ENCODE measurements around the gene MESP2. TPM values are rescaled to one million over a fixed set of nuclear protein-coding genes. Genes with fewer than 3 reads are reported as not detected.

Gene MESP2
- total RNA-seq = 0.19 TPM
- long read RNA-seq = 0 reads

GRCh38 chr15:89776274-89777072 is at the start of gene MESP2:
MESP2 (plus strand) TSS chr15:89776332; CDS start chr15:89776358, 26 bp downstream.
- intact Hi-C loops (cut with DNase I) = no loop called here
- DNase-seq (ENCODE audit: low spot score) = peak; percentile 94

DNA sequence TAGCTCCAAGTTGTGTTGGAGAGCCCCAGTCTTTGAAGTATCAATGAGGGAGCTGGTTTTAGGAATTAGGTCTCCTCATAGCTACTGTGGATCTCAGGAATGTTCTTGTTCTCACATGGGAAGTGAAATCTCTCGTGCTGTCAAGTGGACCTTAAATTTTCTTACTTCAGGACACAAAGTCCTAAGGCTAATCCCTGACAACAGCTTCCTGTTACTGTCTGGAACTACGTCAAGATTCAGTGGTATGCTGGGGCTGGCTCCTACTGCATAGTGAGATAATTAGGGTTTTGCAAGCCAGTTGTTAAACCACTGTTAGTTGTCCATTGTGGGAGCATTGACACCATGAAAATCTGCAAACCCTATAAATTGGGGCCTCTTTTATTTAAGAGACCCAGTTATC is 47.9 kb upstream of the MESP2 start:
- DNase-seq (ENCODE audit: low spot score) = no peak
- intact Hi-C loops (cut with DNase I) = no loop called here

DNA sequence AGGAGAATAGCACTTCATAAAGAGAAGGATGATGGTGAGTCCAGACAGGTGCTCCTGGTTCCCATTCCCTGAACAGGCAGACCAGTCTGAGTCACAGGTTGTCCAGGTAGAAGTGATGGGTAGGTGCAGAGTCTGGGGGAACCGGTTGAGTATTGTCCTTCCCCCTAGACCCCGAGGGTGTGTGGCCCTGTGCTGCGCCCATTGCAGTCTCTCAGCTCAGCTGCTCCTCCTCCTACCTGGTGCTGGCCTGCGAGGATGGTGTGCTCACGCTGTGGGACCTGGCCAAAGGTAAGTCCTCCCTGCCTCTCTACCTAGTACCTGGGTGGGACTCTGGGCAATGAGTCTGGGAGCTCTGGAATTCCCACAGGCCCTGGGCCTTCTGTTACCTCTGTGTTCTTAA is 44.9 kb upstream of the MESP2 start:
- intact Hi-C loops (cut with DNase I) = no loop called here
- no peak for DNase-seq (ENCODE audit: low spot score)

DNA sequence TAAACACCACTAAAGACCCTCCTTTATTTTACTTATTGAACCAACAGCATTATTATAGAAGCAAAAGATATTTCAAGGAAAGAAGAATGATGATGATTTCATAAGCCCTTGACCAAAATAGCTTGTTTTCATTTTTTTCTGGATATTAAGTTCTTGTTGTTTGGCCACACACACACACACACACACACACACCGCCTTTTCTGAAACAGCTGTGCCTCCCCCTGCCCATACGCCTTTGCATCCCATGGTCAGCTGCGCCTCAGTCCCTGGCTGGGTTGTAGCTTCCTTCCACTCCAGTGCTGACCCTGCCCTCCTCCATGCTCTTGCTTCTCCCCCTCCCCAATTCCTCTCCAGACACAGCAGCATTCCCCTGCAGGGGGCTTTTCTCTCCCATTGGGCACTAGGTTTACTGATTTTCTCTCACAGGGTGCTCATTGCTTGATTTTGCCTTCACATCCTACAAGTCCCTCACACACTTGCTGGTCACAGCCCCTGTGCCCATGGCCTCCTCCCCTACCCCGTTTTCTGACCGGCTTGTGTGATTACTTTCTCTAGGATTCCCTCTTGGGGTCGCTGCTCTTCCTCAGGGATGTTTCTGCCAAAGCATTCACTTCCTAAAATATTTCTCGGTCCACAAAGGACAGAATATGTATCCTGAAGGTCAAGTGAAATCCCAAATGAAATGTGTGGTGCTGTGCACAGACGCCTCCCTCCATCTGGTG is 43.5 kb upstream of the MESP2 start:
- intact Hi-C loops (cut with DNase I) = no loop called here
- no peak for DNase-seq (ENCODE audit: low spot score)

GRCh38 chr15:89735773-89736172 is 40.4 kb upstream of the MESP2 start:
- DNase-seq (ENCODE audit: low spot score) = no peak
- intact Hi-C loops (cut with DNase I) = loop anchor here (5.0 kb wide), 1 partner anchor 337 kb away; no protein-coding TSS in a partner anchor

DNA sequence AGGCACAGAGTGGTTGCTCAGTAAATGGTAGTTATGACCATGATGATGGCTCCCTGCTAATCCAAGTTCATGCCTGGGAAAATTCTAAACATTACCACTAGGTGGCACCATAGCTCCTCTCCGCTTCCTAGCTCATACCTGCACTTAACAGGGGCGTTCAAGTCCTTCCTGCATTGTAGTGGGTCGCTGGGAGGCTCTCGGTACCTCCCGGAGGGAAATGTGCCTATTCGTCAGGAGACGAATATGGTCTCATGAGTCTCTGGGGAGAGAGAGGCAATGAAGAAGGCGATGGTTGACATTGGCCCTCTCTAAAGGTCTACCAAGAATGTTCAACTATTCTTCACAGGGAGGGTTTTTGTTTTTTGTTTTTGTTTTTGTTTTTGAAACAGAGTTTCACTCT is 36.0 kb upstream of the MESP2 start:
- no peak for DNase-seq (ENCODE audit: low spot score)
- intact Hi-C loops (cut with DNase I) = loop anchor here (5.0 kb wide), 1 partner anchor 93 kb away; no protein-coding TSS in a partner anchor

- no peak for DNase-seq (ENCODE audit: low spot score)
- intact Hi-C loops (cut with DNase I) = loop anchor here (5.0 kb wide), 1 partner anchor 96 kb away; no protein-coding TSS in a partner anchor
These were observed 33.1 kb upstream of the MESP2 start for GRCh38 chr15:89743011-89743410.

- intact Hi-C loops (cut with DNase I) = loop anchor here (5.0 kb wide), 1 partner anchor 96 kb away; no protein-coding TSS in a partner anchor
- DNase-seq (ENCODE audit: low spot score) = no peak
These were observed 32.5 kb upstream of the MESP2 start for GRCh38 chr15:89743594-89743993.

GRCh38 chr15:89745131-89745530 is 31.0 kb upstream of the MESP2 start:
- intact Hi-C loops (cut with DNase I) = no loop called here

DNA sequence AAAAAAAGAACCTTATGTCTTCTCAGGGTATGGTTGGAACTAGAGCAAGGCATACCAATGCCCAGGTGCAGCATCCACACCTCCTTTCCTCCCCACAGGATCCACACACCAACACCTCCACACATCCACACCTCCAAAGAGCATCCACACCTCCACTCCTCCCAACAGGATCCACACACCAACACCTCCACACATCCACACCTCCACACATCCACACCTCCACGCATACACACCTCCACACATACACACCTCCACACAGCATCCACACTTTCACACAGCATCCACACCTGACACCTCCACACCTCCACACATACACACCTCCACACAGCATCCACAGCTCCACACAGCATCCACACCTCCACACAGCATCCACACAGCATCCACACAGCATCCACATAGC is 30.4 kb upstream of the MESP2 start:
- intact Hi-C loops (cut with DNase I) = no loop called here
- DNase-seq (ENCODE audit: low spot score) = no peak

More at GRCh38 chr15:89745131-89745530, 31.0 kb upstream of the MESP2 start:
- no peak for DNase-seq (ENCODE audit: low spot score)

DNA sequence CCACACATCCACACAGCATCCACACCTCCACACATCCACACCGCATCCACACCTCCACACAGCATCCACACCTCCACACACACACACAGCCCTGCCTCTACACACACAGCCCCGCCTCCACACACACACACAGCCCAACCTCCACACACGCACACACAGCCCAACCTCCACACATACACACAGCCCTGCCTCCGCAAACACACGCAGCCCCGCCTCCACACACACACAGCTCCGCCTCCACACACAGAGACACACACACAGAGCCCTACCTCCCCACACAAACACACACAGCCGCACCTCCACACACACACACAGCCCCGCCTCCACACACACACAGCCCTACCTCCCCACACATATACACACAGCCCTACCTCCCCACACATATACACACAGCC is 29.7 kb upstream of the MESP2 start:
- DNase-seq (ENCODE audit: low spot score) = no peak
- intact Hi-C loops (cut with DNase I) = no loop called here

DNA sequence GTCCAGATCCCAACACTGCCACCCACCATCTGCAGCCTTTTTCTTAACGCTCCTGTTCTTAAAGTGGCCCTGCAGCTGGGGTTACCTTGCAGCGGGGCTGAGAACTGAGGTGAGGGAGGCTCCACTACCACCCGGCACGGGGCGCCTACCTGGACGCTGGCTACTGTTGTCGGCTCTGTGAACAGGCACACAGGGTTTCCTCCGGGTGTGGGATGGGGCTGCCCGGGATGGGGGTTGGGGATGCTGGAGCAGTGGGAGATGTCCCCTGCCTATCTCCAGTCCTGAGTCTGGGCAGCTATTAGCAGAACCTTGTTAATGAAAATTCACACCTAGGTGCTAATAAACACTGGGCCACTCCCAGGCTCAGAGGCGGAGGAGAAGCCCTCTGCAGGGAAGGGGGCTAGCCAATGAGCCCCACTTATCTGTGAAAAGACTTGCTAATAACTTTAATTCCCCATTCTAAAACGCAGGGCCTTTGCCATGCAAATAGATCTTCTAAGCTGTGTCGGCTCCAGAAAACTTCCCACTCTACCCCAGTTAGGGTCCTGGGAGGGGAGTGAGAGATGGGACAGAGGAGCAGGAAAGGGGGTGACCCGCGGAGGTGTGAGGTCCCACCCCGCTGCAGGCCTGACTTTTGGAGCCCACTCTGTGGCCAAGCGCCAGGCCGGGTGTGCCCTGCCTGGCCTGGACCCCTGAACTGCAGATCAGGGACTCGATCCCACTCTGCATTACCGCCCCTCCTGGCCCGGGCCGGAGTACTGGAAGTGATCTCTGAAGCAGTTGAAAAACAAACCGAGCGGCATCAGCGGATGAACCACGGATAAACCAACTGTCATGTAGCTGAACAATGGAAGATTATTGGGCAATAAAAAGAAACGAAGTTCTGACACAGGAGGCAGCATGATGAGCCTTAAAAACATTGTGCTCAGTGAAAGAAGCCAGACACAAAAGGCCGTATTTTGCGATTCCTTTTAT is 28.1 kb upstream of the MESP2 start:
- intact Hi-C loops (cut with DNase I) = no loop called here
- DNase-seq (ENCODE audit: low spot score) = no peak

DNA sequence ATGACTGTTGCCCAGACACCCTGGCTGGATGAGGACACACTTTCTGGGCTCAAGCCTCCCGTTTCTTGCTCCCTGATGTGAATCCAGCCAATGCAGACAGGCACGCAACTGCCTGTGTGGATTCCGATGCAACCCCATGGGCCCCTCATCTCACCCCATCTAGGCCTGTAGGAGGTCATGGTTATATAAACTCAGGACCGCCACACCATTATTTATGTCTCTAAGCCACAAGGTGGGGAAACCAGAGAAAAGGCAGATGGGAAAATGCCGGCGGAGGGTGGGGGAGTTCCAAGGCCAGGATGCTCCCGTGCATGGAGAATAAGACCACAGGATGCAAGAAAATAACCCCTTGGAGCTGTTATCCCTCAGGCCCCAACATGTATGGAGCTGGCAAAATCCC is 27.1 kb upstream of the MESP2 start:
- intact Hi-C loops (cut with DNase I) = no loop called here

DNA sequence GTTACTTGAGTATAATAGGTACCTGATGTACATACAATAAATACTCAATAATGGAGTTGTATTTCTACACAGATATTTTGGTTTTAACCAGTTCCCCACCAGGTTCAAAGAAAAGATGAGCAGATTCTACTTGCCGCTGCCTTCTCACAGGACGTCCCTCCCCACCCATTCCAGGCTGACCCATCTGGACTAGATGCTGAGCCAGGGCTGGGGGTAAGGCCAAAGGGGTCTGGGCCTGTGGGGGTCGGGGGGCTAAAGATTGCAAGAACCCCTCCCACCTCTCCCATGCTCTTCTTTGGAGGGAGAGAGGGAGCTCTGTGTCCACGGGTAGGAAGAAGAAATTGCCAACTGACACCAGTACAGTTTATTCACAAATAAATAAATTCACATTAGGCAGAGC is 26.6 kb upstream of the MESP2 start:
- intact Hi-C loops (cut with DNase I) = no loop called here
- DNase-seq (ENCODE audit: low spot score) = no peak

More for the DNA sequence above, 27.1 kb upstream of the MESP2 start:
- no peak for DNase-seq (ENCODE audit: low spot score)

GRCh38 chr15:89749951-89750559 is 26.1 kb upstream of the MESP2 start:
- intact Hi-C loops (cut with DNase I) = no loop called here
- DNase-seq (ENCODE audit: low spot score) = no peak

DNA sequence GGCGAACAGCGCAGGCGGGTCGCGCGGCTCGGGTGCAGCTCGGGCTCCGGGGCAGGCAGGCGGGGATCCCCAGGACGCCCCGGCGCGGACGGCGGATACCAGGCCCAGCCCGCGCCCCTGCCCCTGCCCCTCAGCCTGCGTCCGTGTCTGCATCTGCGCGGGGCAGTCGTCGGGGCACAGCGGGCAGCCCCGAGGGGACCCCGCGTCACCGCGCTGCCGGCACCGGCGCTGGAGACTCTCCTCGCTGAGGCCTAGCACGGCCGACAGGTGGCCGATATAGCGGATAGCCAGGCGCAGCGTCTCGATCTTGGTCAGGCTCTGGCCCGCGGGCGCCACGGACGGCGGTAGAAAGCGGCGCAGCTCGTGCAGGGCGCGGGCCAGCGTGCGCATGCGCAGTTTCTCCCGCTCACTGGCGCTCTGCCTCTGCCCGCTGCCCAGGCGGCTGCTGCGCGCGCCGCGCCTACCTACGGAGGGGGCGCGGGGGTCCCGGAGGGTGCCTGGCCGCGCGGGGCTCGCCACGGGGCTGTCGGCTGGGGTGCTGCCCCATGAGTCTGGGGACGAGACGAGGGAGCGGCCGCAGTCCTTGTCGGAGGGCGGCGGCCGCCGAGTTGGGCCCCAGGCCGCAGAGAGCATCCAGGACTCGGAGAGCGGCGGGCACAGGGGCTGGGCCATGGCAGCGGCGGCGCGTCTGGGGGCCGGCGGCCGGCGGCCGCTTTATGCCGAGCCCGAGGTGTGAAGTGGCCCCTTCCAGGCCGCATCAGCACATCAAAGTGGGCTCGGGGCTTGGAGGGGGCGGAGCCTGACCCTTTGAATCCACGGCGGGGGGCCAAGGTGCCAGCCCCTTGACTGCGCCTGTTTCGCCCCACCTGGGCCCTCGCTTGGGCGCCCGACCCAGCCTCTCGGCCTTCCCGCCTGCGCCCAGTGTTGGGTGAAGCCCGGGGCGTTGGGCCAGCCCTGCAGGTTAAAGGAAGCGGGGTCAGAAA is 25.3 kb upstream of the MESP2 start, which contains the start of gene MESP1:
TSS of gene MESP1 (minus strand) at position 690 of the 983 bp plus-strand sequence. CDS start at position 672, 18 bp downstream.
- intact Hi-C loops (cut with DNase I) = no loop called here
- DNase-seq (ENCODE audit: low spot score) = peak; percentile 97

GRCh38 chr15:89751748-89752147 is 24.4 kb upstream of the MESP2 start:
- intact Hi-C loops (cut with DNase I) = no loop called here
- no peak for DNase-seq (ENCODE audit: low spot score)

DNA sequence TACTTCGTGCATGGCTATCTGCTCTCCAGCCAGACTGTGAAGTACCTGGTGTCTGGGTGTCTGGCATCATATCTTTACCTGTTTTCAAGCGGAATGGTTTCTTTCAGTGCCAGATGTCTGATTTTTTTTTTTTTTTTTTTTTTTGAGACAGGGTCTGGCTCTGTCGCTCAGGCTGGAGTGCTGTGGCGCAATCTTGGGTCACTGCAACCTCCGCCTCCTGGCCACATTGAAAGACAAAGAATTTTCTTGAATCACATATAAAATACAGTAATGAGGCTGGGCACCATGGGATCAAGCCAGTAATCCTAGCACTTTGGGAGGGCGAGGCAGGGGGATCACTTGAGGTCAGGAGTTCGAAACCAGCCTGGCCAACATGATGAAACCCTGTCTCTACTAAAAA is 22.3 kb upstream of the MESP2 start:
- intact Hi-C loops (cut with DNase I) = no loop called here
- DNase-seq (ENCODE audit: low spot score) = no peak

Measured in cardiac septum (tissue), 1 donor.